Measurements from ENCODE around the gene SPATA31C1. TPM values are rescaled to one million over a fixed set of nuclear protein-coding genes. Genes with fewer than 3 reads are reported as not detected.

SPATA31C1 gene
- total RNA-seq, 3 donors from 2014 or later = not detected

GRCh38 chr9:87944096-87944495 is 26.3 kb downstream of the SPATA31C1 start:
- H3K9me3 ChIP-seq = no peaks in the 10 kb centered on the region
- no peaks in the 10 kb centered on the region for H3K36me3 ChIP-seq (ENCODE audit: low read depth)
- H3K4me1 ChIP-seq (ENCODE audit: low read depth) = no peaks in the 10 kb centered on the region
- no peak for TF ChIP-seq CTCF (IDR thresholded peaks at IDR 0.05)
- ATAC-seq (no peak), DNase-seq (no peak)
- intact Hi-C loops (cut with DNase I, micrococcal nuclease) = no loop called here
- no peak overlapping the region for H3K4me3 ChIP-seq

GRCh38 chr9:87944682-87945081 is 26.9 kb downstream of the SPATA31C1 start:
- Histone ChIP-seq H3K36me3 (ENCODE audit: low read depth) (no peaks in the 10 kb centered on the region), H3K4me3 (no peak overlapping the region), H3K4me1 (ENCODE audit: low read depth) (no peaks in the 10 kb centered on the region), H3K9me3 (no peaks in the 10 kb centered on the region)
- ATAC-seq (no peak), DNase-seq (no peak)
- intact Hi-C loops (cut with DNase I, micrococcal nuclease) = no loop called here
- no peak for TF ChIP-seq CTCF (IDR thresholded peaks at IDR 0.05)

- no peaks in the 10 kb centered on the region for H3K36me3 ChIP-seq (ENCODE audit: low read depth)
- no peaks in the 10 kb centered on the region for H3K9me3 ChIP-seq
- DNase-seq (no peak), ATAC-seq (no peak)
- no peak overlapping the region for H3K4me3 ChIP-seq
- intact Hi-C loops (cut with DNase I, micrococcal nuclease) = no loop called here
- H3K4me1 ChIP-seq (ENCODE audit: low read depth) = no peaks in the 10 kb centered on the region
- no peak for TF ChIP-seq CTCF (IDR thresholded peaks at IDR 0.05)
Measured at GRCh38 chr9:87950296-87950695, 32.5 kb downstream of the SPATA31C1 start.

- DNase-seq (no peak), ATAC-seq (peak; percentile 88)
- H3K4me3 ChIP-seq = no peak overlapping the region
- TF ChIP-seq CTCF (IDR thresholded peaks at IDR 0.05) = no peak
- intact Hi-C loops (cut with DNase I, micrococcal nuclease) = no loop called here
- no peaks in the 10 kb centered on the region for H3K4me1 ChIP-seq (ENCODE audit: low read depth)
- no peaks in the 10 kb centered on the region for H3K36me3 ChIP-seq (ENCODE audit: low read depth)
- H3K9me3 ChIP-seq = no peaks in the 10 kb centered on the region
Measured at GRCh38 chr9:87950765-87951488, 33.2 kb downstream of the SPATA31C1 start.

GRCh38 chr9:87954230-87954629 is 36.5 kb downstream of the SPATA31C1 start:
- DNase-seq (no peak), ATAC-seq (peak; percentile 84)
- intact Hi-C loops (cut with DNase I, micrococcal nuclease) = no loop called here
- Histone ChIP-seq H3K9me3 (no peaks in the 10 kb centered on the region), H3K36me3 (ENCODE audit: low read depth) (no peaks in the 10 kb centered on the region), H3K4me3 (no peak overlapping the region), H3K4me1 (ENCODE audit: low read depth) (no peaks in the 10 kb centered on the region)
- no peak for TF ChIP-seq CTCF (IDR thresholded peaks at IDR 0.05)

All from mucosa of descending colon (tissue), 3 donors.